ENCODE data around the gene ATXN1.

- TF ChIP-seq, protein P1, sequence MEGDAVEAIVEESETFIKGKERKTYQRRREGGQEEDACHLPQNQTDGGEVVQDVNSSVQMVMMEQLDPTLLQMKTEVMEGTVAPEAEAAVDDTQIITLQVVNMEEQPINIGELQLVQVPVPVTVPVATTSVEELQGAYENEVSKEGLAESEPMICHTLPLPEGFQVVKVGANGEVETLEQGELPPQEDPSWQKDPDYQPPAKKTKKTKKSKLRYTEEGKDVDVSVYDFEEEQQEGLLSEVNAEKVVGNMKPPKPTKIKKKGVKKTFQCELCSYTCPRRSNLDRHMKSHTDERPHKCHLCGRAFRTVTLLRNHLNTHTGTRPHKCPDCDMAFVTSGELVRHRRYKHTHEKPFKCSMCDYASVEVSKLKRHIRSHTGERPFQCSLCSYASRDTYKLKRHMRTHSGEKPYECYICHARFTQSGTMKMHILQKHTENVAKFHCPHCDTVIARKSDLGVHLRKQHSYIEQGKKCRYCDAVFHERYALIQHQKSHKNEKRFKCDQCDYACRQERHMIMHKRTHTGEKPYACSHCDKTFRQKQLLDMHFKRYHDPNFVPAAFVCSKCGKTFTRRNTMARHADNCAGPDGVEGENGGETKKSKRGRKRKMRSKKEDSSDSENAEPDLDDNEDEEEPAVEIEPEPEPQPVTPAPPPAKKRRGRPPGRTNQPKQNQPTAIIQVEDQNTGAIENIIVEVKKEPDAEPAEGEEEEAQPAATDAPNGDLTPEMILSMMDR (IDR thresholded peaks at IDR 0.05): no peak
- TF ChIP-seq CHD2 (IDR thresholded peaks at IDR 0.05; ENCODE audit: low read length, partially characterized antibody) (no peak), REST (IDR thresholded peaks at IDR 0.05) (no peak), PBX3 (IDR thresholded peaks at IDR 0.05) (no peak), RARB (CRISPR knock-in tag; IDR thresholded peaks at IDR 0.05) (no peak), RAD21 (conservative IDR thresholded peaks at IDR 0.05 in 1 of 2, IDR thresholded peaks at IDR 0.05 in 1 of 2) (no peak), JUN (IDR thresholded peaks at IDR 0.05) (no peak), CBX2 (IDR thresholded peaks at IDR 0.05; ENCODE audit: borderline replicate concordance, low read depth) (no peak), POLR2AphosphoS2 (conservative IDR thresholded peaks at IDR 0.05; ENCODE audit: low read length) (no peak), USF2 (IDR thresholded peaks at IDR 0.05) (no peak), POLR2A (IDR thresholded peaks at IDR 0.05; ENCODE audit: low read length) (no peak), CHD4 (IDR thresholded peaks at IDR 0.05; ENCODE audit: borderline replicate concordance) (no peak)
- TF ChIP-seq, protein P2, sequence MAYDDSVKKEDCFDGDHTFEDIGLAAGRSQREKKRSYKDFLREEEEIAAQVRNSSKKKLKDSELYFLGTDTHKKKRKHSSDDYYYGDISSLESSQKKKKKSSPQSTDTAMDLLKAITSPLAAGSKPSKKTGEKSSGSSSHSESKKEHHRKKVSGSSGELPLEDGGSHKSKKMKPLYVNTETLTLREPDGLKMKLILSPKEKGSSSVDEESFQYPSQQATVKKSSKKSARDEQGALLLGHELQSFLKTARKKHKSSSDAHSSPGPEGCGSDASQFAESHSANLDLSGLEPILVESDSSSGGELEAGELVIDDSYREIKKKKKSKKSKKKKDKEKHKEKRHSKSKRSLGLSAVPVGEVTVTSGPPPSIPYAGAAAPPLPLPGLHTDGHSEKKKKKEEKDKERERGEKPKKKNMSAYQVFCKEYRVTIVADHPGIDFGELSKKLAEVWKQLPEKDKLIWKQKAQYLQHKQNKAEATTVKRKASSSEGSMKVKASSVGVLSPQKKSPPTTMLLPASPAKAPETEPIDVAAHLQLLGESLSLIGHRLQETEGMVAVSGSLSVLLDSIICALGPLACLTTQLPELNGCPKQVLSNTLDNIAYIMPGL (CRISPR knock-in tag; IDR thresholded peaks at IDR 0.05; ENCODE audit: borderline replicate concordance): no peak
Observed at GRCh38 chr6:16575655-16576054, 185.6 kb downstream of the ATXN1 start.
